ENCODE data around the gene QPRT. TPM values are rescaled to one million over a fixed set of nuclear protein-coding genes. Genes with fewer than 3 reads are reported as not detected.

The QPRT gene
- total RNA-seq, 1 donor from 2014 or later = 85.9 TPM

GRCh38 chr16:29710227-29711219 is 31.5 kb downstream of the QPRT start:
- Mint-ChIP-seq H3K4me3 (ENCODE audit: unreplicated experiment) (peak overlapping the region; percentile 83), H3K27ac (ENCODE audit: unreplicated experiment) (peak overlapping the region; percentile 89), H3K4me1 (ENCODE audit: low read depth, unreplicated experiment) (peaks cover 10% of the 10 kb centered on the region), H3K27me3 (ENCODE audit: low read depth, unreplicated experiment) (no peaks in the 10 kb centered on the region), H3K9me3 (ENCODE audit: unreplicated experiment) (peaks cover 1% of the 10 kb centered on the region), H3K36me3 (ENCODE audit: low read depth, unreplicated experiment) (no peaks in the 10 kb centered on the region)
- Histone ChIP-seq H3K4me3 (ENCODE audit: insufficient read depth, low read depth, low read length) (no peak overlapping the region), H3K36me3 (ENCODE audit: insufficient read depth, low read length) (no peaks in the 10 kb centered on the region), H3K79me2 (ENCODE audit: insufficient read depth, low read length) (no peaks in the 10 kb centered on the region), H3K27me3 (ENCODE audit: insufficient read depth, low read length) (peaks cover 2% of the 10 kb centered on the region), H3K4me2 (ENCODE audit: low read length) (peak overlapping the region; percentile 68), H4K20me1 (ENCODE audit: insufficient read depth, low read length) (no peaks in the 10 kb centered on the region), H2AFZ (ENCODE audit: low read depth, low read length) (peak overlapping the region; percentile 62), H3K9me3 (ENCODE audit: insufficient read depth, low read depth, low read length) (no peaks in the 10 kb centered on the region), H3K9ac (ENCODE audit: low read length) (no peak overlapping the region), H3K4me1 (ENCODE audit: insufficient read depth, low read length) (peaks cover 6% of the 10 kb centered on the region), H3K27ac (ENCODE audit: low read depth, low read length) (no peak overlapping the region)
- FAIRE-seq (peak; percentile 65), DNase-seq (ENCODE audit: low read depth) (peak; percentile 70)
- TF ChIP-seq EZH2 (IDR thresholded peaks at IDR 0.05; ENCODE audit: insufficient read depth, low read length) (no peak), CTCF (IDR thresholded peaks at IDR 0.05; ENCODE audit: insufficient read depth, low read depth, low read length) (peak; percentile 83)

GRCh38 chr16:29712809-29713208 is 33.8 kb downstream of the QPRT start:
- Mint-ChIP-seq H3K4me3 (ENCODE audit: unreplicated experiment) (no peak overlapping the region), H3K36me3 (ENCODE audit: low read depth, unreplicated experiment) (no peaks in the 10 kb centered on the region), H3K4me1 (ENCODE audit: low read depth, unreplicated experiment) (peaks cover 10% of the 10 kb centered on the region), H3K27ac (ENCODE audit: unreplicated experiment) (no peak overlapping the region), H3K27me3 (ENCODE audit: low read depth, unreplicated experiment) (no peaks in the 10 kb centered on the region), H3K9me3 (ENCODE audit: unreplicated experiment) (peaks cover 1% of the 10 kb centered on the region)
- Histone ChIP-seq H3K27me3 (ENCODE audit: insufficient read depth, low read length) (peaks cover 2% of the 10 kb centered on the region), H4K20me1 (ENCODE audit: insufficient read depth, low read length) (no peaks in the 10 kb centered on the region), H3K9ac (ENCODE audit: low read length) (no peak overlapping the region), H3K4me1 (ENCODE audit: insufficient read depth, low read length) (peaks cover 6% of the 10 kb centered on the region), H2AFZ (ENCODE audit: low read depth, low read length) (no peak overlapping the region), H3K4me3 (ENCODE audit: insufficient read depth, low read depth, low read length) (no peak overlapping the region), H3K36me3 (ENCODE audit: insufficient read depth, low read length) (no peaks in the 10 kb centered on the region), H3K9me3 (ENCODE audit: insufficient read depth, low read depth, low read length) (no peaks in the 10 kb centered on the region), H3K27ac (ENCODE audit: low read depth, low read length) (no peak overlapping the region), H3K4me2 (ENCODE audit: low read length) (no peak overlapping the region), H3K79me2 (ENCODE audit: insufficient read depth, low read length) (no peaks in the 10 kb centered on the region)
- DNase-seq (ENCODE audit: low read depth) (no peak), FAIRE-seq (no peak)
- TF ChIP-seq EZH2 (IDR thresholded peaks at IDR 0.05; ENCODE audit: insufficient read depth, low read length) = no peak
- TF ChIP-seq CTCF (IDR thresholded peaks at IDR 0.05; ENCODE audit: insufficient read depth, low read depth, low read length) = no peak

GRCh38 chr16:29714396-29714795 is 35.4 kb downstream of the QPRT start:
- Mint-ChIP-seq H3K9me3 (ENCODE audit: unreplicated experiment) (no peaks in the 10 kb centered on the region), H3K27ac (ENCODE audit: unreplicated experiment) (no peak overlapping the region), H3K4me1 (ENCODE audit: low read depth, unreplicated experiment) (peaks cover 10% of the 10 kb centered on the region), H3K27me3 (ENCODE audit: low read depth, unreplicated experiment) (no peaks in the 10 kb centered on the region), H3K4me3 (ENCODE audit: unreplicated experiment) (no peak overlapping the region), H3K36me3 (ENCODE audit: low read depth, unreplicated experiment) (no peaks in the 10 kb centered on the region)
- Histone ChIP-seq H3K9ac (ENCODE audit: low read length) (no peak overlapping the region), H3K27ac (ENCODE audit: low read depth, low read length) (no peak overlapping the region), H3K9me3 (ENCODE audit: insufficient read depth, low read depth, low read length) (no peaks in the 10 kb centered on the region), H3K27me3 (ENCODE audit: insufficient read depth, low read length) (peaks cover 2% of the 10 kb centered on the region), H3K4me2 (ENCODE audit: low read length) (no peak overlapping the region), H3K36me3 (ENCODE audit: insufficient read depth, low read length) (no peaks in the 10 kb centered on the region), H3K4me3 (ENCODE audit: insufficient read depth, low read depth, low read length) (no peak overlapping the region), H4K20me1 (ENCODE audit: insufficient read depth, low read length) (no peaks in the 10 kb centered on the region), H2AFZ (ENCODE audit: low read depth, low read length) (no peak overlapping the region), H3K4me1 (ENCODE audit: insufficient read depth, low read length) (peaks cover 6% of the 10 kb centered on the region), H3K79me2 (ENCODE audit: insufficient read depth, low read length) (no peaks in the 10 kb centered on the region)
- FAIRE-seq (no peak), DNase-seq (ENCODE audit: low read depth) (no peak)
- TF ChIP-seq CTCF (IDR thresholded peaks at IDR 0.05; ENCODE audit: insufficient read depth, low read depth, low read length) (no peak), EZH2 (IDR thresholded peaks at IDR 0.05; ENCODE audit: insufficient read depth, low read length) (no peak)
